ENCODE data around the gene VDAC1.
"Not testable (repeated sequence)": the region's sequence is repeated elsewhere in the genome, so short reads cannot be mapped to it uniquely, and the experiment has no call there.

Gene VDAC1

DNA sequence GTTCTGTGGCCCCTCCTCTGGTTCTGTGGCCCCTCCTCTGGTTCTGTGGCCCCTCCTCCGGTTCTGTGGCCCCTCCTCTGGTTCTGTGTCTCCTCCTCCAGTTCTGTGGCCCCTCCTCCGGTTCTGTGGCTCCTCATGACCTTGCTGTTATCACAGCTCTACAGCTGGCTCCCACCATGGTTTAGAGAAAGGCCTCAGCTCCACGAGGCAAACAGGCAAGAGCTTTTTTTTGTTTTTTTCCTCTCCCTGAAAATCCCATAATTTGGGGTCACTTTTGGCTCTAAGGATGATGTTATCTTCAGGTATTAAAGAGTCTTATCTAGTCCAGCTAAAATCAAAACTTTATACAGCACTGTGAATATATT is 68.1 kb downstream of the VDAC1 start:
- no peak overlapping the region for H3K27ac ChIP-seq
- no peak for TF ChIP-seq CTCF (conservative IDR thresholded peaks at IDR 0.05; ENCODE audit: low read depth)
- POLR2A ChIA-PET (ENCODE audit: low non-redundant PET): no interaction called here
- CTCF ChIA-PET: interaction anchor here (0.6 kb wide), 1 partner anchor 68 kb away, joined by 3 read pairs; no protein-coding TSS in a partner anchor
- DNase-seq (ENCODE audit: low spot score): no peak

- H3K27ac ChIP-seq; DNase-seq (ENCODE audit: low spot score); POLR2A ChIA-PET (ENCODE audit: low non-redundant PET): not testable (repeated sequence)
- CTCF ChIA-PET: interaction anchor here (0.6 kb wide), 1 partner anchor 67 kb away, joined by 3 read pairs; no protein-coding TSS in a partner anchor
These were observed 68.7 kb downstream of the VDAC1 start for GRCh38 chr5:133935991-133936650.

DNA sequence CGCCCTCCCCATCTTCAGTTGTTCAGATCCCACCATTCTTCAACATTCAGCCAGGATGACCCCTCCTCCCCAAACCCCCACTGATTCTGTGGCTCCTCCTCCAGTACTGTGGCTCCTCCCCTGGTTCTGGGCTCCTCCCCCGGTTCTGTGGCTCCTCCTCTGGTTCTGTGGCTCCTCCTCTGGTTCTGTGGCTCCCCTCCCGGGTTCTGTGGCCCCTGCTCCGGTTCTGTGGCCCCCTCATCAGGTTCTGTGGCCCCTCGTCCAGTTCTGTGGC is 69.2 kb downstream of the VDAC1 start:
- no peak for DNase-seq (ENCODE audit: low spot score)
- POLR2A ChIA-PET (ENCODE audit: low non-redundant PET): no interaction called here
- no peak overlapping the region for H3K27ac ChIP-seq
- TF ChIP-seq CTCF (conservative IDR thresholded peaks at IDR 0.05; ENCODE audit: low read depth): no peak
- CTCF ChIA-PET: no interaction called here

DNA sequence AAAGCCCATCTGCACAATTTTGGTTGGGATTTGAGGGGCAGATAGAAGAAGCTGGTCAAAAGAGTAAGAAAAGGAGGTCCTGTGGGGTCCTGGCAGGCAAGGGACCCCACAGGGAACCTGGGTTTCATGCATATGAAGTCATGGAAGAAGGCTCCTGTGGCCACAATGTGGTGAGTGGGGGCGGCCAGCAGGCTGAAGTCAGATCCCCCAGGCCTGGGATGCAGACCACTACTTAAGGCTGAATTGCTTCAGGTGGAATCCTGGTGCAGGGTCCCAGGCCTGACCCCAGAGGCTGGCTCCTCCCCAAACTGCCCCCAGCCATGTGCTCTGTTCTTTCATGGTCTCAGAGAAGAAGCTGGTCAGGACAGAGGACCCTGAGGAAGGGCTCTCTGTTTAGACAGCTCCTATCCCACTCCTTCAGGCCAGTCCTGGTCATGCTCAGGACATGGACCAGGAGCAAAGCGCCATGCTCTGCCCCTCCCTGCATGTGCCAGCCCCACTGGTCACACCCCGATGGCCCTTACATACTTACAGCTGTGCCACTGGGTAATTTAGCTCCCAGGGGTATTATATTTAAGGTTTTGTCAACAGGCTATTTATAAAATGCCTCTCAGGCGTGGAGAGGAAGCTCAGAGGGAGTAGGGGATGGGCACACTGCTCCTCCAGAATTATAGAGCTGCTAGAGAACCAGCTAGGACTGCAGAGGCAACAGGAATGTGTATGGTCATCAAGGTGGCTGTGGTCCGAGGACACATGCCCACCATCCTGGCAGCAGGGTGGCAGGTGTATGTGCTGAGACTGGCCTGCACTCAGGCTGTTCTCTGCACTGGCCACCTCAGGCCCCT is 69.7 kb downstream of the VDAC1 start:
- POLR2A ChIA-PET (ENCODE audit: low non-redundant PET): no interaction called here
- DNase-seq (ENCODE audit: low spot score): no peak
- H3K27ac ChIP-seq: no peak overlapping the region

DNA sequence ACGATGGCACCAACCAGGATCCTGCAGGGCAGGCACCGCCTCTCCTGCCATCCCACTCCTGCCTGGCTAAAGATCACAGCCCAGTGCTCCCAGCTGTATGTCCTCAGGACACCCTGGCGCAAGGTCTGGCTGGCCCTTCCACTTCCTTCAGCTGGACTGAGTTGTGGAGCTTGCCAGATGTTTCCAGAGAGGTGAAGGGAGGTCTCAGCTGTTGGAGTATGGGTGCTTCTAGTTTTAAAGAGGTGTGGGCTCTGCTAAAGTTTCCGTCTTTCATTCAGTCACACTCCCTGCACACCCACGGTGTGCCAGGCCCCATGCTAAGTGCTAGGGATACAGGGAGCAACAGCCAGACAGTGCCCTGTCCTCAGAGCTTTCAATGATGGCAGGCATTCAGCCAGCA is 70.5 kb downstream of the VDAC1 start:
- POLR2A ChIA-PET (ENCODE audit: low non-redundant PET): no interaction called here
- DNase-seq (ENCODE audit: low spot score): no peak

More for the DNA sequence above, 69.7 kb downstream of the VDAC1 start:
- CTCF ChIA-PET: interaction anchor here (0.6 kb wide), 1 partner anchor 207 kb away, joined by 3 read pairs; no protein-coding TSS in a partner anchor
- TF ChIP-seq CTCF (conservative IDR thresholded peaks at IDR 0.05; ENCODE audit: low read depth): no peak

DNA sequence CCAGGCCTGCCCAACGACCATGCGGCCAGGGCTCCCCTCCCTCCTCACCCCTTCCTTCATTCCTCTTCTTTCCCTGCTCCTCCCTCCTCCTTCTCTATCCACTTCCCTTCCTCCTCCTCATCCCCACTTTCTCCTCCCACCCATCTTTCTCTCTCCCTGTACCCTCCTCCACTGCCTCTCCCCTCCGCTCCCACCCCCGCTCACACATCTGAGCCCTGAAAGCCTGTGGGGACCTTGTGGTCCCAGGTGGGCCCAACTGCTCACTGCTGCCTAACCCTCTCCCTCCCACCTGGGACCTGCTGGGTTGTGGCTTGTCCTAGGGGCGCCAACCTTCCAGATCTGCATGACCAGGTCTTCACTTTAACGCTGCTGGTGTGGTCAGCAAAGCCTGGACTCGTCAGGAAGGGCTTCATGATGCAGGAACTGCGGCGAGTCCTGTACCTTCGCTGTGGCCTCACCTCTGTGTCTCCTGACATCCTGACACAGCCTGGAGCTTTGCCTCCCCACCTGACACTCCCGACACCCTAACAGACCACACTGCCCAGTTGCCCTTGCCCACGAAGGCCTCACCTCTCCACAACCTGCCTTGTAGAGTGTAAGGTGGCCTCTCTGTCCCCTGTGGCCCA is 71.0 kb downstream of the VDAC1 start:
- POLR2A ChIA-PET (ENCODE audit: low non-redundant PET): no interaction called here
- no peak overlapping the region for H3K27ac ChIP-seq
- DNase-seq (ENCODE audit: low spot score): no peak
- TF ChIP-seq CTCF (conservative IDR thresholded peaks at IDR 0.05; ENCODE audit: low read depth): no peak
- CTCF ChIA-PET: no interaction called here

More for the DNA sequence above, 70.5 kb downstream of the VDAC1 start:
- CTCF ChIA-PET: no interaction called here
- no peak for TF ChIP-seq CTCF (conservative IDR thresholded peaks at IDR 0.05; ENCODE audit: low read depth)
- no peak overlapping the region for H3K27ac ChIP-seq

GRCh38 chr5:133933169-133933509 is 71.6 kb downstream of the VDAC1 start:
- POLR2A ChIA-PET (ENCODE audit: low non-redundant PET): no interaction called here
- DNase-seq (ENCODE audit: low spot score): no peak
- CTCF ChIA-PET: no interaction called here
- no peak for TF ChIP-seq CTCF (conservative IDR thresholded peaks at IDR 0.05; ENCODE audit: low read depth)
- H3K27ac ChIP-seq: no peak overlapping the region

All from RWPE1 (cell line).